GM12873 (cell line): Measurements from ENCODE around the gene RABGEF1.
A peak's percentile ranks its signal among the peaks of the same experiment; 100 is the strongest.

Experiments
- CTCF ChIP-seq: IDR thresholded peaks from 2 replicates; pipeline ENCODE4 v1.5.1; 2012; ENCODE audit warnings: low read depth, mild to moderate bottlenecking, moderate library complexity, low read length, control low read depth; ENCODE audit not compliant: insufficient read depth; ENCODE audit errors: missing control alignments

RABGEF1 gene

GRCh38 chr7:66844552-66845378 is 104.2 kb downstream of the RABGEF1 start:
- TF ChIP-seq CTCF: peak; percentile 66

- no peak for TF ChIP-seq CTCF
Measured at GRCh38 chr7:66845379-66846095, 105.0 kb downstream of the RABGEF1 start.

GRCh38 chr7:66847879-66848790 is 107.6 kb downstream of the RABGEF1 start:
- TF ChIP-seq CTCF: no peak

- no peak for TF ChIP-seq CTCF
Measured at GRCh38 chr7:66859339-66859738, 118.8 kb downstream of the RABGEF1 start.

GRCh38 chr7:66859794-66860645 is 119.5 kb downstream of the RABGEF1 start:
- no peak for TF ChIP-seq CTCF

- TF ChIP-seq CTCF: no peak
Measured at GRCh38 chr7:66860767-66861166, 120.2 kb downstream of the RABGEF1 start.
